WTC11 (cell line): ENCODE measurements around the gene GPRC5C.

Source experiments
- AR ChIP-seq: fragments of 250-450 bp; sonication (Bioruptor Pico); IDR thresholded peaks from 2 replicates; pipeline ENCODE4 v1.9.0; 2021; ENCODE audit warnings: mild to moderate bottlenecking
- ATF2 ChIP-seq: sonication (generic); formaldehyde crosslinking; IDR thresholded peaks from 2 replicates; pipeline ENCODE4 v1.8.1; 2022; ENCODE audit warnings: low read depth, missing genetic modification reagents, borderline replicate concordance
- CTCF ChIP-seq: fragments of 200-600 bp; IDR thresholded peaks from 2 replicates; pipeline ENCODE4 v1.8.0; 2022; ENCODE audit warnings: antibody characterized with exemption
- ELF4 ChIP-seq: sonication (generic); formaldehyde crosslinking; IDR thresholded peaks from 2 replicates; pipeline ENCODE4 v1.8.1; 2022; ENCODE audit warnings: low read depth, mild to moderate bottlenecking, moderate library complexity, missing genetic modification reagents
- HMGXB4 ChIP-seq: sonication (generic); formaldehyde crosslinking; IDR thresholded peaks from 2 replicates; pipeline ENCODE4 v1.8.1; 2023; ENCODE audit warnings: mild to moderate bottlenecking, moderate library complexity, missing genetic modification reagents
- JUN ChIP-seq: sonication (generic); formaldehyde crosslinking; IDR thresholded peaks from 2 replicates; pipeline ENCODE4 v1.8.0; 2023; ENCODE audit warnings: mild to moderate bottlenecking, missing genetic modification reagents
- MAX ChIP-seq: sonication (generic); formaldehyde crosslinking; IDR thresholded peaks from 2 replicates; pipeline ENCODE4 v1.8.0; 2022; ENCODE audit warnings: mild to moderate bottlenecking, missing genetic modification reagents
- SMAD3 ChIP-seq: sonication (generic); formaldehyde crosslinking; IDR thresholded peaks from 2 replicates; pipeline ENCODE4 v1.8.0; 2022; ENCODE audit warnings: missing genetic modification reagents, mild to moderate bottlenecking, borderline replicate concordance
- SMAD4 ChIP-seq: sonication (generic); formaldehyde crosslinking; IDR thresholded peaks from 2 replicates; pipeline ENCODE4 v1.8.0; 2022; ENCODE audit warnings: mild to moderate bottlenecking, missing genetic modification reagents
- SOX15 ChIP-seq: fragments of 250-450 bp; sonication (Bioruptor Pico); IDR thresholded peaks from 2 replicates; pipeline ENCODE4 v1.9.0; 2021; ENCODE audit warnings: mild to moderate bottlenecking
- USF2 ChIP-seq: sonication (generic); formaldehyde crosslinking; IDR thresholded peaks from 2 replicates; pipeline ENCODE4 v1.8.1; 2023; ENCODE audit warnings: mild to moderate bottlenecking, missing genetic modification reagents, moderate library complexity
- ZNF121 ChIP-seq: sonication (generic); formaldehyde crosslinking; IDR thresholded peaks from 2 replicates; pipeline ENCODE4 v1.8.0; 2023; ENCODE audit warnings: missing genetic modification reagents
- ZNF425 ChIP-seq: fragments of 250-450 bp; sonication (Bioruptor Pico); conservative IDR thresholded peaks from 2 replicates; pipeline ENCODE4 v1.9.0; 2021; ENCODE audit warnings: mild to moderate bottlenecking

GRCh38 chr17:74412581-74412980 lies 19.3 kb upstream of the GPRC5C start:
- TF ChIP-seq SMAD3 (CRISPR knock-in tag) (no peak), ELF4 (CRISPR knock-in tag) (no peak), ATF2 (CRISPR knock-in tag) (no peak), JUN (CRISPR knock-in tag) (no peak), CTCF (no peak), MAX (CRISPR knock-in tag) (no peak), ZNF121 (CRISPR knock-in tag) (no peak), SMAD4 (no peak), AR (CRISPR knock-in tag) (no peak), SOX15 (CRISPR knock-in tag) (no peak), ZNF425 (CRISPR knock-in tag) (no peak), USF2 (no peak), HMGXB4 (CRISPR knock-in tag) (no peak)
